Measurements from ENCODE around the gene LARP1. TPM values are rescaled to one million over a fixed set of nuclear protein-coding genes. Genes with fewer than 3 reads are reported as not detected.
"Not testable (repeated sequence)": the region's sequence is repeated elsewhere in the genome, so short reads cannot be mapped to it uniquely, and the experiment has no call there.

The LARP1 gene
- total RNA-seq, 1 donor from 2014 or later = 231 TPM

DNA sequence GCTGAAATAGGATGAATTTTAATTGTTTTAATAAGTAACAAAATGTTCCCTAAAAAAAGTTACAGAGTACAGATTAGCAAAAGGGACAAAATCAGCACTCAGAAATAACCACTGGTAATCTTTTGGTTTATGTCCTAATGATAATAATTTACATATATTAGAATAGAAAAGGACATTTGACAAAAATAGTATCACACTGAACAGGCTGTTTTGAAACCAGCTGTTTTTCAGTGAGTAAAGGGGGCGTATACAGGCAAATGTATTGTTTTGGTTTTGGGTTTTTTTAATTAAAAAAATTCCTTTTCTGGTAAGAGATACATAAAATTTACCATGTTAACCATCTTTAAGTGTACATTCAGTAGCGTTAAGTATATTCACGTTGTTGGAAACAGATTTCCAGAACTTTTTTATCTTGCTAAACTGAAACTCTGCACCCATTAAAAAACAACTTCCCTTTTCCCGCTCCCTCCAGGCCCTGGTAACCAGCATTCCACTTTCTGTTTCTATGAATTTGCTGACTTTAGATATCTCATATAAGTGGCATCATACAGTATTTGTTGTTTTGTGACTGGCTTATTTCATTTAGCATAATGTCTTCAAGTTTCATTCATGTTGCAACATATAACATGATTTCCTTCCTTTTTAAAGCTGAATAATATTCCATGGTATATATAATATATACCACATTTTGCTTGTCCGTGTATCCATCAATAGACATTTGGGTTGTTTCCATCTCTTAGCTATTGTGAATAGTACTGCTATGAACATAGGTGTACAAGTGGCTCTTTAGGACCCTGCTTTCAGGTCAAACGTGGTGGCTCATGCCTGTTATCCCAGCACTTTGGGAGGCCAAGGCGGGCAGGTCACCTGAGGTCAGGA, 20.6 kb upstream of the LARP1 start:
- intact Hi-C loops (cut with micrococcal nuclease) = no loop called here

DNA sequence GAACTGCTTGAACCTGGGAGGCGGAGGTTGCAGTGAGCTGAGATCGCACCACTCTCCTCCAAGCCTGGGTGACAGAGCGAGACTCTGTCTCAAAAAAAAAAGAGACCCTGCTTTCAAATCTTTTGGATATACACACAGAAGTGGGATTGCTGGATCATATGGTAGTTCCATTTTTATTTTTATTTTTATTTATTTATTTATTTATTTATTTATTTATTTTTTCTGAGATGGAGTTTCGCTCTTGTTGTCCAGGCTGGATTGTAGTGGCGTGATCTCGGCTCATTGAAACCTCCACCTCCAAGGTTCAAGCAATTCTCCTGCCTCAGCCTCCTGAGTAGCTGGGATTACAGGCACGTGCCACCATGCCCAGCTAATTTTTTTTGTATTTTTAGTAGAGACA, 19.8 kb upstream of the LARP1 start:
- intact Hi-C loops (cut with micrococcal nuclease) = not testable (repeated sequence)

DNA sequence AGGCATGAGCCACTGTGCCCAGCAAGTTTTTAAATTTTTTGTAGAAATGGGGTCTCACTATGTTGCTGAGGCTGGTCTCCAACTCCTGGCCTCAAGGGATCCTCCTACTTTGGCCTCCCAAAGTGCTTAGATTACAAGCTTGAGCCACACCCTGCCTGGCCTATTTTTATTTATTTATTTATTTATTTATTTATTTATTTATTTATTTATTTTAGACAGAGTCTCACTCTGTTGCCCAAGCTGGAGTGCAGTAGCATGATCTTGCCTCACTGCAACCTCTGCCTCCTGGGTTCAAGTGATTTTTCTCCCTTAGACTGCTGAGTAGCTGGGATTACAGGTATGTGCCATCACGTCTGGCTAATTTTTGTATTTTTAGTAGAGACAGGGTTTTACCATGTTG, 18.8 kb upstream of the LARP1 start:
- intact Hi-C loops (cut with micrococcal nuclease) = not testable (repeated sequence)

DNA sequence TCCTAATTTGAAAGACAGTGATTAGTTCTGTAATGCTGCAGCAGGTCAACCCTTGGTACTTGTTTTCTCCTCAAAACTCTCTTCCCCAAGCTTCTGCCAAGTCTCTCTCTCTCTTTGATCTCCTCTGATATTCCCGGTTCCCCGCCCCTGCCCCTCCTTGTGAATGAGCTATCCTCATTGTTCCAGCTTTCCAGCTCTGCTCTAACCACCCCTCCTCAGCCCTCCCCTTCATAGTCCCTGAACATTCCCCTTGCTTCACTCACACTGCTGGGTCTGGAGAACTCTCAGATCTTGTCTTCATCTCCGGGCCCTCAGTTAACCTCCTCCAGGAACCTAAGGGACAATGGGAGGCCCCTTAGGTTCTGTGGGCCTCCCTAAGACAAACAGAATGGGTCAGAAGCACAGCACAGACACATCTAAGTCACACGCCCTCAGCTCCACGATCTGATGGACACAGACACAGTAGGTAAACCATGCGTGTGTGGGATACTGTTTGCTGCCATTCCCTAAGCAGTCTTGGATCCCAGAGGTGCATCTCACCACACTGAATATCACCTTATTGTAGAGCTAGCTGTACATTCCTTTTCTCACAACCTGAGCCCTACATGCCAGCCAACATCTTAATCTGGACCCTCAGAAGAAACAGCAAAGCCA, 17.4 kb upstream of the LARP1 start:
- intact Hi-C loops (cut with micrococcal nuclease) = no loop called here

DNA sequence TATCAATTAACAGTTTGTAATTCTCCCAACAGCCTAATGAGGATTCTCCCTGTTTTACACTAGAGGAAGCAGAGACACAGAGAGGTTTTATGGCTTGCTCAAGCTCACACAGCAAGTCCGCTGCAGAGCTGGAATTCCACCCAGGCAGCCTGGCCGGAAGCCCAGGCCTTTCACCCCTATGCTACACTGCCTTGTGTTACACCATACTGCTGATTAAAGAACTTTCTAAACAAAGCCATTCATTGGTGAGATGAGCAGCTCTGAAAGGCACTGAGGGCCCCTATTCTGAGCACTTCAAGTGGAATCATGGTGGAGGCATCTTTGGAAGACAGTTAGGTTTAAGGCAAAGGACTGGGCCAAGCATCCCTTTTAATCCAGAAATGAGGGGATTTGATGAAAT, 14.7 kb upstream of the LARP1 start:
- intact Hi-C loops (cut with micrococcal nuclease) = no loop called here

DNA sequence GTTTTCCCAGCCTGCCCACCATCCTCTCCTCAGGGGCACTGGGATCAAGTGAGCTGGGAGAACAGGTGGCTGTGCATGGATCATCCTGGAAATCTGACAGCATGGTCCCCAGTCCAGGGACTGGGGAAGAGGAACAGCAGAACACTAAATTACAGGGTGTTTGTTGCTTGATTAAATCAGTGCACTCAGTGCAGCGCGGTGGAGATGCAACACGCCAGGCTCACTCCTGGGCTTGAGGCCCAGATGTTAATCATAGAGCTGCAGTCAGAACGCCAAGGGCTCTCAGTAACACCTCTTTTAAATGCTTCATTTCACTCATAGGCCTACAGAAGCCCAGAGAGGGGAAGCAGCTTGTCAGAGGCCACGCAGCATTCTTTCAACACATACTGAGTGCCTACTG, 14.2 kb upstream of the LARP1 start:
- intact Hi-C loops (cut with micrococcal nuclease) = no loop called here

DNA sequence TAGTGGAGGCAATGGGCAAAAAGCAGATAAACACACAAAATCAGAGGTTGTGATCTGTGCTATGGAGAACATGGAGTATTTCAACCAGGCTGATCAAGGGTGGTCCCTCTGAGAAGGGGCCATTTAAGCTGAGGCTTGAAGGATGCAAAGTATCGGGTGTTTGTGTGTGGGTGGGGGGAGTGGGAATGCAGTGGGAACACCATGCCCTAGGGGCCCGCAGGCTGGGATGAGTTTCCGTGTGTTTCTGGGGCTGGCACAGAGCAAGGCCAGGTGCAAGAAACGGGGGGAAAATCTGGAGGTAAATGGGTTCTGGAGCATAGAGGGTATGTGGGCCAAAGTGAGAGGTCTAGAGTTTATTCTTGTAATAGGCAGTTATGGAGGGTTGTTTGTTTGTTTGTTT, 13.8 kb upstream of the LARP1 start:
- intact Hi-C loops (cut with micrococcal nuclease) = no loop called here

DNA sequence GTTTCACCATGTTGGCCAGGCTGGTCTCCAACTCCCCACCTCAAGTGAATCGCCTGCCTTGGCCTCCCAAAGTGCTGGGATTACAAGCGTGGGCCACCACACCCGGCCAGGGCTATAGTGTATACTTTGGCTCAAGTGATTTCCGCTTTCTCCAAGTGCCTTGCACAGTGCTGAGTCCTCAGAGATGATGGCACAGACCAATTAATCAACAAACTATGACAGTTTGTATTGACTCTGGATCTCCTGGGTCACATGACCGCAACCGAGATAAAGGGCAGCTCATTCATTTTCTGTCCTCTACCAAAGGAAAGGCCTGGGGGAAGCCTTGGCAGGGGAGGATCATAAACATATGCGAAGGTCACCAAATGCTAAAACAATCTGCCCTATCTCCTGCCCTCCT, 11.4 kb upstream of the LARP1 start:
- intact Hi-C loops (cut with micrococcal nuclease) = no loop called here

DNA sequence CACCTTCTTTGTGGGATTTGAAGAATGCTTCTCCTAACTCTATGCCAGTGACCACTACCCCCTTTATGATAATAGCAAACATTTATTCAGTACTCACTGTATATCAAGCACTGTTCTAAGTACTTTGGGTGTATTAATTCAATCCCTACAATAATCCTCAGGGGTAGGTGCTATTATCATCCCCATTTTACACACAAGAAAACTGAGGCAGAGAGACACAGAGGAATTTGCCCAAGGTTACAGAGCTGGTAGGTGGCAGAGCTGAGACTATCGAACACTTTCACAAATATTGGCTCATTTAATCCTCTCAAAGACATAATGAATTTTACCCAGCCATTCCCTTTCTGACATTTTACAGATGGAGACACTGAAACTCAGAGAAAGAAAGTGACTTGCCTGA, 9.8 kb upstream of the LARP1 start:
- intact Hi-C loops (cut with micrococcal nuclease) = no loop called here

DNA sequence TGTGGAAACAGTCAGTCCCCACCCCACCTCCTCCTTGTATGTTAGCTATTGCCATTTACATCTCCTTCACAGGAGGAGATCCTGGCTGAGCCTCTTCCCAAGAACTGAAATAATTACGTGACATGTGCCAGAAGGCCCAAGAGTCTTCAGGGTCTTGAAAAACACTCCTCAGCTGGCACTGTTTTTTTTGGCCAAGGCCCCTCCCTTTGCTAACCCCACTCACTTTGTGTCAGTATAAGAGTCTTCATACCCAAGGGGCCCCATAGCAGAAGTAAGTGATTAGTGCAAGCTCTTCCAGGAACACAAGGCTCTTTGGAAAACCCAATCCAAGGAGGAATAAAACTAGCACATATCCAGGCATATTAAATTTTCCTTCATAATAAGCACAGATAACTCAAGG, 5.7 kb upstream of the LARP1 start:
- intact Hi-C loops (cut with micrococcal nuclease) = no loop called here

DNA sequence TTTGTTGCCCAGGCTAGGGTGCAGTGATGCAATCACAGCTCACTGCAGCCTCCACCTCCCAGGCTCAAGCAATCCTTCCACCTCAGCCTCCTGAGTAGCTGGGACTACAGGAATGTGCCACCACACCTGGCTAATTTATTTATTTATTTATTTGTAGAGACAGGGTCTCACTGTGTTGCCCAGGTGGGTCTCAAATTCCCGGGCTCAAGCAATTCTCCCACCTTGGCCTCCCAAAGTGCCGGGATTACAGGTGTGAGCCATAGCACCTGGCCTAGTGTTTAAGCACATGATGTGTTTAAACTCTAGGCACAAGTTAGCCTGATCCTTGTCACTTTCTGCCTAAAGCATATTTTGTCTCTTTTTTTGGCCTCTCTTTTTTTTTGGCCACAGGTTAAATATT, 4.5 kb upstream of the LARP1 start:
- intact Hi-C loops (cut with micrococcal nuclease) = loop anchor here (10.0 kb wide), 1 partner anchor 556 kb away; the partner anchor contains the start of gene GALNT10

DNA sequence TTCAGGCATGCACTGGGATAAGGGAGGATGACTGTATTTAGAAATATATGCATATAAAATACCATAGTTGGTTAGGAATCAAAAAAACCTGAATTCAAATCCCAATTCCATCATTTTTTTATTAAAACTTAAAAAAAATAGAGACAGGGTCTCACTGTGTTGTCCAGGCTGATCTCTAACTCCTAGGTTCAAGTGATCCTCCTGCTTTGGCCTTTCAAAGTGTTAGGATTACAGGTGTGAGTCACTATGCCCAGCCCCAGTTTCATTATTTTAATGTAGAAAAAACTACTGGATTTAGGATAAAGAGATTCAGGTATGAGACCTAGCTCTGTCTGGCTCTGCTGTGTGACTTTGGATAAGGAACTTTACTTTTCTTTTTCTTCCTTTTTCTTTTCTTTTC, 3.3 kb upstream of the LARP1 start:
- intact Hi-C loops (cut with micrococcal nuclease) = loop anchor here (10.0 kb wide), 1 partner anchor 557 kb away; the partner anchor contains the start of gene GALNT10

DNA sequence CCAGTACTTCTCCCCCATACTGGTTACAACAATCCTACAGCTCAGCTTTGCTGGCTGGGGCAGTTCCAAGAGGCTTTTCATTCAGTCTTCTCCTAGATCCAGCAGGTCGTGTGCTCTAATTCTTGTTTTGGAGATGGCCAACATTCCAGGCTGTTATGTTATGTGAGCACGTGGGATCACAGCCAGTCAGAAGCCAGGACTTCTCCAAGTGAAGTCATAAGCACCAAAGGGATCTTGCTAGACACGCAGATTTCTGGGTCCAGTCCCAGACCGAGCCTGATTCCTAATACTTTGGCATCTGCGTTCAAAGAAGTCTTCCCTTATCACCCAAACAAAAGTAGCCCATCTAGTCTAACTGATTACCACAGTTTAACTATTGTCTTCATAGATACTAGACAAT, 1.4 kb upstream of the LARP1 start:
- intact Hi-C loops (cut with micrococcal nuclease) = loop anchor here (1.0 to 10.0 kb wide), 3 partner anchors 103 to 715 kb away; partner anchors contain the start of genes FAM114A2, GALNT10 and MFAP3

DNA sequence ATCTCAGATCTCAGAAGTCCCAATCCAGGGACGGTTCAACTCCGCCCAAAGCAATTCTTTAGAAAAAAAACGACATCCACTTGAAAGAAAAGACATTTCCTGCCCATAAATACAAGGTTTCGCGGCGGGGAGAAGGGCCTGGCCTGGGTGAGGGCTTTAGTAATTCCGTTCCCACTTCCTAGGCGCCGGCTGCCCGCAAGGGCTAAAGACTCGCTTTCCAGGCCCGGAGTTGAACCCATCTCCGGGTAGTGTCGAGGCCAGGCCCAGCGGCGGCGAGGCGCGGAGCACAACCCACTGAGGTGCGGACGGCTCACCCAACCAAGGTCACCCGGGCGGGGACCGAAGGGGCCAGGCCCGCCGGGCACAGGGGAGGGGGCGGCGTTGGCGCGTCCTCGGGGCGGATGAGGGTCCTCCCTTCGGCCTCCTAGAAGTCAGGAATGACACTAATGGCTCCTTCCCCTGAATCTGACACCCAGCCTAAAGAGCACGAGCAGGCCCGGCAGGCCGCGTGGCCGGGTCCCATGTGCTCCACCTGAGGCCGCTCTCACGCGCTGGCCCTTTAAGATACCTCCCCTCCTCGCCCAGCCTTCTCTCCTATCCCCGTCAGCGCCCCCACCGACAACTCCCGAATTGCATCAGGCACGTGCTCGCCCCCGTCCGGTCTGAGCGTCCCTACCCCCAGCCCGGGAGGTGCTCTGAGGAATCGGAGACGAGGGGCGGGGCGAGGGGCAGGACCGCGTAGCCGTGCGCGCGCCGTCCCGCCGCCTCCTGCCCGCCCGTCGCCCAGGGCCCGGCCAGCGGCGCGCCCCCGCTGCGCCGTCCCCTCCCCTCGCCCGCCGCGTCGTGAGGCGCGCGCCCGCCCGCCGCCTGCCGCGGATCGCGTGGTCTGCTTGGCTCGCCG, 467 bp upstream of the LARP1 start:
- intact Hi-C loops (cut with micrococcal nuclease) = loop anchor here (1.0 to 10.0 kb wide), 8 partner anchors 42 to 716 kb away; partner anchors contain the start of genes CNOT8, FAM114A2, GALNT10 and MFAP3

DNA sequence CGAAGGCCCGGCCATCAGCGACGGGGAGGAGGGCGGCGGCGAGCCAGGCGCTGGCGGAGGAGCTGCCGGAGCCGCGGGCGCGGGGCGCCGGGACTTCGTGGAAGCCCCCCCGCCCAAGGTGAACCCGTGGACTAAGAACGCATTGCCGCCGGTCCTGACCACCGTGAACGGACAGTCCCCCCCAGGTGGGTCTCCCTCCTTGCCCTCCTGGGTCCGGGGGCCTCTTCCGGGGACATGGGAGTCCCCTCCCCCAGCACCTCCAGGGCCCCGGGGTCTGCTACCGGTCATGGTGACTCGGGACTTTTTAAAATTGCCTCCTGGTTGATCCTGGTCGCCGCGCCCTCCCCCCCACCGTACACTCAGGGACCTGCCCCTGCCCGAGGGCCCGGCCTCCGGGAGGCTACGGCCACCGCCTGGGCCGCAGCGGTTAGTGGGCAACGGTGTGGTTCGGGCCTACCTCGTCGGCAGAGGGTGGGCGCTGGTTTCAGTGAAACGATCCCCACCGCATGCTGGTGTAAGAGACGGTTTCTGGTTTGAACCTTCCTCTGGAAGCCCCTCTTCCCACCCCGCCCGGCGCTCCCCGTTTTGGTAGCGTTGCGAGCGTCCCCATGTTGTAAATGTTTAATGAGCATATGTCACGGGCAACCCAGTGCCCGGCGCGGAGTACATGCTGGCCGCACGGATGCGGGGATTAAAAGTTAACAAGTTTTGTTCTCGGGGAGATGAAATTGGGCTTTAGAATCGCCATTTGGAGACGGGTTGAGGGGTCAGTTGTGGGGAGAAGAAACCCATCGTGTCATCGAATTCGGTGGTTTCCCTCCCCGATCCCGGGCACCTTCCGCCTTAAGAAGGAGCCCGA, 1.1 kb downstream of the LARP1 start:
- intact Hi-C loops (cut with micrococcal nuclease) = loop anchor here (5.0 to 10.0 kb wide), 2 partner anchors 44 to 561 kb away; partner anchors contain the start of gene GALNT10

DNA sequence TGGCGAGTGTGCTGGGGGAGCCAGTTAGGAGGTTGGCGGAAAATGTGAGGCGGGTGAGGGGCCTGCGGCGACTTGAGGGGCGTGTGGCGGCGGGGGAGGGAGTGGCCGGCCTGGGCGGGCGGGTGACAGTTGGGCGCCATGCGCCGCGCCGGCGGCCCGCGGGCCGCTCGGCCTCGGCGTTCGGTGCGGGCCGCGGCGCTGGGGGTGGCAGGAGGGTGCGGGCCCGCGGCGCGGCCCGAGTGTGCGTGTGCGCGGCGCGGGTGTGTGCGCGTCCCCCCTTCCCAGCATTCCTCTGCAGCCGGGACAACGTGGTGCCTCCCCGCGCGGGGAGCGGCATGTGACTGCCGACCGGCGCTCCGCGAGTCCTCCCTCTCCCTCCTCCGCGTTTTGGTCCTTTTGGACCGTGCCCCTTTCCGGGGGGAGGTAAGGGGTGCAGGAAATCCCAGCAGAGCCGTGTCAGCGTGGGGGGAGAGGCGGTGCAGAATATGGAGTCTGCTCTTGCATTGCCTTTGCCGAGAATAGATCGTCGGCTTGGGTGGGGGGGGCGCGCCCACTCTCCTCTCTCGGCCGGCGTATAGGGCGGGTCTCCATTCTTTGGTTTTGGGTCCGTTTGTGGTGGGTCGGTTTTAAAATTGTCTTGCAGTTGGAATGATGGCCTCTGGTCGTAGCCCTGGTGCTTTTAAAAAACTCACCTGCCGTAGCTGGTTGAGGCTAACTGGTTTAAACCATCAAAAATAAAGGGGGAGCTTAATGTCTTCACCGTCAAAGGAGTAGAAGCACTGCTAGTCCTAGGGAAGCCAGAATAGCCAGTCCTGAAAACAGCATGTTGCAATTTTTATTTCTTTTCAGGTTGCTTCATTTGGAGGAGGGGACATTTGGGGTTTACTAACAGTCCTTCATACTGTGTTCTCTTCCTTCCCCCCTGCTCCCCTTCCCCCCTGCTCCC, 2.0 kb downstream of the LARP1 start:
- intact Hi-C loops (cut with micrococcal nuclease) = loop anchor here (5.0 to 10.0 kb wide), 2 partner anchors 45 to 562 kb away; partner anchors contain the start of gene GALNT10

DNA sequence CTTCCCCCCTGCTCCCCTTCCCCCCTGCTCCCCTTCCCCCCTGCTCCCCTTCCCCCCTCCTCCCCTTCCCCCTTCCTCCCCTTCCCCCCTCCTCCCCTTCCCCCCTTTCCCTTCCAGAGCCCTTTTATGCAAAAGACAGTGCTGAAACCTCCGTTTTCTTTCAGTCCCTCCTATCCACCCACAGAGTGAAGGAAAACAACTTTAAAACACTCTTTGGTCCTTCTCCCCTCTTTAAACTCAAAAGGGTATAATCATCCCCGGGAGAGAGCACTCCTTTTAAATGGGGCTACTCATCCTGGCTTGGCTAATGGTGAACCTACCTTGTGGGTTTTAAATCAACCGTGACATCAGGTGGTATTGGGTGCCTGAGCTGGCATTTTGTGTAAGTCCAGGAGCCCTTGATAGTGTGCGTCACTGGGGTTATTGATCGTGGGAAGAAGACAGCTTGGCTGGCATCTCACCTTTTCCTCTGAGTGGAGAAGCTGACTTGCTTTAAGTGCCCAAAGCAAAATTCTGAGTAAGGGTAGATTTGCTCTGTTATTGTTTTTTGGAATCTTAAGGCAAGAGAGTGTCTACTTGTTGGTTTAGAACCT, 2.7 kb downstream of the LARP1 start:
- intact Hi-C loops (cut with micrococcal nuclease) = loop anchor here (2.0 to 10.0 kb wide), 3 partner anchors 46 to 563 kb away; partner anchors contain the start of gene GALNT10

DNA sequence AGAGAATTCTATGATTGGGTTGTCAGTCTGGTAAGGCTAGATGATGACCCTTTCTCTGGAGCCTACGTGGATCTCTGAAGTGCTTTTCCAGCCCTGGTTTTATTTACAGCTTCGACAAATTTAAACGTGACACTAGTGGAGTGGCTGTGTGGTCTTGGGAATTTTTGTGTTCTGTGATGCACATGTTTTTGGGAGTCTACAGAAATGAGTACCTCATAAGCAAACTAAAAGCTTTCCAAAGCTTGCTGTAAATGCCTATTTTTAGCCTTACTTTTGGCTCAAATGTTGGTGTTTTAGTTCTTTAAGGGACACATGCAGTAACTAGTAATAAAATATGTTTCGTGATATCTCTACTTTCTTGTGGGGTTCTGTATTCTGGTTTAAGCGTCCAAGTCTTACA, 3.3 kb downstream of the LARP1 start:
- intact Hi-C loops (cut with micrococcal nuclease) = loop anchor here (2.0 to 10.0 kb wide), 3 partner anchors 46 to 564 kb away; partner anchors contain the start of gene GALNT10

Data from T-helper 2 cell treated with Interferon-gamma antibody and Interleukin-4, amounts not matched to agents 100 ng/mL and 5 ng/mL, for 36 hours (primary cell).